MM.1S (cell line): ENCODE measurements around the gene FMO3.

Source experiments
- EZH2 ChIP-seq: fragments of 300-600 bp; sonication (generic); optimal IDR thresholded peaks from 2 replicates; pipeline ENCODE3; 2017; ENCODE audit warnings: low read depth, mild to moderate bottlenecking, antibody characterized with exemption, low read length, mixed read lengths
- EZH2phosphoT487 ChIP-seq: fragments of 300-600 bp; sonication (generic); IDR thresholded peaks from 2 replicates; pipeline ENCODE4 v1.6.1; 2018; ENCODE audit warnings: antibody characterized with exemption, low read length
- TF ChIP-seq, protein P1 (sequence below): fragments of 300-600 bp; sonication (generic); IDR thresholded peaks from 2 replicates; pipeline ENCODE4 v1.5.1; 2016; ENCODE audit warnings: antibody characterized with exemption, low read length, mixed read lengths

- TF ChIP-seq, protein P1, sequence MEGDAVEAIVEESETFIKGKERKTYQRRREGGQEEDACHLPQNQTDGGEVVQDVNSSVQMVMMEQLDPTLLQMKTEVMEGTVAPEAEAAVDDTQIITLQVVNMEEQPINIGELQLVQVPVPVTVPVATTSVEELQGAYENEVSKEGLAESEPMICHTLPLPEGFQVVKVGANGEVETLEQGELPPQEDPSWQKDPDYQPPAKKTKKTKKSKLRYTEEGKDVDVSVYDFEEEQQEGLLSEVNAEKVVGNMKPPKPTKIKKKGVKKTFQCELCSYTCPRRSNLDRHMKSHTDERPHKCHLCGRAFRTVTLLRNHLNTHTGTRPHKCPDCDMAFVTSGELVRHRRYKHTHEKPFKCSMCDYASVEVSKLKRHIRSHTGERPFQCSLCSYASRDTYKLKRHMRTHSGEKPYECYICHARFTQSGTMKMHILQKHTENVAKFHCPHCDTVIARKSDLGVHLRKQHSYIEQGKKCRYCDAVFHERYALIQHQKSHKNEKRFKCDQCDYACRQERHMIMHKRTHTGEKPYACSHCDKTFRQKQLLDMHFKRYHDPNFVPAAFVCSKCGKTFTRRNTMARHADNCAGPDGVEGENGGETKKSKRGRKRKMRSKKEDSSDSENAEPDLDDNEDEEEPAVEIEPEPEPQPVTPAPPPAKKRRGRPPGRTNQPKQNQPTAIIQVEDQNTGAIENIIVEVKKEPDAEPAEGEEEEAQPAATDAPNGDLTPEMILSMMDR, result no peak
- TF ChIP-seq EZH2 (no peak), EZH2phosphoT487 (no peak)
Observed at GRCh38 chr1:171048014-171048413, 42.7 kb upstream of the FMO3 start.
